ENCODE data around the gene SPOCK2. TPM values are rescaled to one million over a fixed set of nuclear protein-coding genes. Genes with fewer than 3 reads are reported as not detected.

Gene SPOCK2
- total RNA-seq, 1 experiment from 2014 or later = 1.1 TPM

GRCh38 chr10:72124989-72125388 lies 36.6 kb upstream of the SPOCK2 start:
- H2AFZ ChIP-seq (ENCODE audit: low read depth, low read length, poor library complexity, severe bottlenecking) = no peak overlapping the region
- intact Hi-C loops (cut with micrococcal nuclease) = no loop called here
- H3K27me3 ChIP-seq (ENCODE audit: insufficient read depth, low read length) = no peaks in the 10 kb centered on the region
- H3K27ac ChIP-seq (ENCODE audit: low read depth, low read length) = no peak overlapping the region
- TF ChIP-seq FOSL1 (IDR thresholded peaks at IDR 0.05; ENCODE audit: low read depth) (no peak), EZH2 (IDR thresholded peaks at IDR 0.05) (no peak), JUND (IDR thresholded peaks at IDR 0.05) (no peak), EZH2phosphoT487 (IDR thresholded peaks at IDR 0.05; ENCODE audit: borderline replicate concordance) (no peak), SIN3A (IDR thresholded peaks at IDR 0.05; ENCODE audit: low read depth) (no peak), SRF (IDR thresholded peaks at IDR 0.05; ENCODE audit: low read depth) (no peak), ATF3 (IDR thresholded peaks at IDR 0.05) (no peak), YY1 (IDR thresholded peaks at IDR 0.05; ENCODE audit: extremely low read depth, insufficient replicate concordance, low read depth, low read length) (no peak), EGR1 (IDR thresholded peaks at IDR 0.05; ENCODE audit: low read depth) (no peak), ZNF274 (IDR thresholded peaks at IDR 0.05; ENCODE audit: low read depth, low read length) (no peak)
- no peak overlapping the region for H3K4me3 ChIP-seq (replicated peaks in 1 of 2; ENCODE audit: low read depth in 1 of 2, low read length in 2 of 2)
- H3K36me3 ChIP-seq (ENCODE audit: control insufficient read depth in 1 of 2, insufficient read depth in 2 of 2, low read length in 2 of 2) = no peaks in the 10 kb centered on the region
- CTCF ChIA-PET = interaction anchor here (1.2 to 3.8 kb wide), 4 partner anchors 11 to 184 kb away, joined by 4 to 31 read pairs (median 6); no protein-coding TSS in a partner anchor
- DNase-seq (ENCODE audit: low read depth, low spot score) (no peak), ATAC-seq (no peak)
- H3K9me2 ChIP-seq (ENCODE audit: insufficient read depth) = no peaks in the 10 kb centered on the region
- RAD21 ChIA-PET (ENCODE audit: low non-redundant PET in 1 of 2, low total read pairs in 2 of 2, uncharacterized antibody in 2 of 2, unreplicated experiment in 2 of 2) = interaction anchor here (1.0 to 1.3 kb wide), 2 partner anchors 99 to 212 kb away, joined by 3 read pairs; no protein-coding TSS in a partner anchor
- H4K20me1 ChIP-seq (ENCODE audit: insufficient read depth) = no peaks in the 10 kb centered on the region
- H3K4me1 ChIP-seq (ENCODE audit: control insufficient read depth in 1 of 2, insufficient read depth in 2 of 2, low read length in 2 of 2) = no peaks in the 10 kb centered on the region
- POLR2A ChIA-PET = interaction anchor here (0.6 to 0.9 kb wide), 2 partner anchors 64 to 148 kb away, joined by 3 read pairs; partner anchors contain the start of gene DDIT4
- H3K9ac ChIP-seq (ENCODE audit: low read length) = no peak overlapping the region
- H3K4me2 ChIP-seq (ENCODE audit: low read length) = no peak overlapping the region
- H3K9me3 ChIP-seq (ENCODE audit: control insufficient read depth in 1 of 2, insufficient read depth in 1 of 2, low read depth in 1 of 2, low read length in 2 of 2) = no peaks in the 10 kb centered on the region
- no peaks in the 10 kb centered on the region for H3K79me2 ChIP-seq (ENCODE audit: insufficient read depth, low read length)
- BruUV-seq (replicated peaks) = no TSS peak

- Histone ChIP-seq H3K9ac (ENCODE audit: low read length) (no peak overlapping the region), H3K36me3 (ENCODE audit: control insufficient read depth in 1 of 2, insufficient read depth in 2 of 2, low read length in 2 of 2) (no peaks in the 10 kb centered on the region), H2AFZ (ENCODE audit: low read depth, low read length, poor library complexity, severe bottlenecking) (no peak overlapping the region), H3K9me2 (ENCODE audit: insufficient read depth) (no peaks in the 10 kb centered on the region), H3K27ac (ENCODE audit: low read depth, low read length) (no peak overlapping the region), H3K27me3 (ENCODE audit: insufficient read depth, low read length) (no peaks in the 10 kb centered on the region), H3K4me1 (ENCODE audit: control insufficient read depth in 1 of 2, insufficient read depth in 2 of 2, low read length in 2 of 2) (no peaks in the 10 kb centered on the region), H3K4me2 (ENCODE audit: low read length) (no peak overlapping the region), H3K79me2 (ENCODE audit: insufficient read depth, low read length) (no peaks in the 10 kb centered on the region), H3K4me3 (replicated peaks in 1 of 2; ENCODE audit: low read depth in 1 of 2, low read length in 2 of 2) (no peak overlapping the region), H3K9me3 (ENCODE audit: control insufficient read depth in 1 of 2, insufficient read depth in 1 of 2, low read depth in 1 of 2, low read length in 2 of 2) (no peaks in the 10 kb centered on the region), H4K20me1 (ENCODE audit: insufficient read depth) (no peaks in the 10 kb centered on the region)
- RAD21 ChIA-PET (ENCODE audit: low non-redundant PET in 1 of 2, low total read pairs in 2 of 2, uncharacterized antibody in 2 of 2, unreplicated experiment in 2 of 2) = interaction anchor here in 1 of 2 experiments (1.3 kb wide), 1 partner anchor 99 kb away, joined by 3 read pairs; no protein-coding TSS in a partner anchor
- BruUV-seq (replicated peaks) = no TSS peak
- CTCF ChIA-PET = interaction anchor here (0.6 to 1.2 kb wide), 2 partner anchors 10 to 78 kb away, joined by 3 to 4 read pairs; no protein-coding TSS in a partner anchor
- DNase-seq (ENCODE audit: low read depth, low spot score) (no peak), ATAC-seq (no peak)
- POLR2A ChIA-PET = interaction anchor here (0.6 to 0.9 kb wide), 2 partner anchors 65 to 149 kb away, joined by 3 read pairs; partner anchors contain the start of gene DDIT4
- TF ChIP-seq CTCF (IDR thresholded peaks at IDR 0.05 in 2 of 3, conservative IDR thresholded peaks at IDR 0.05 in 1 of 3; ENCODE audit: borderline replicate concordance in 1 of 3, insufficient read depth in 1 of 3, low read depth in 2 of 3, low read length in 2 of 3) = no peak
- TF ChIP-seq MAX (IDR thresholded peaks at IDR 0.05) = no peak
- no peak for TF ChIP-seq EZH2phosphoT487 (IDR thresholded peaks at IDR 0.05; ENCODE audit: borderline replicate concordance)
- intact Hi-C loops (cut with micrococcal nuclease) = no loop called here
Measured at GRCh38 chr10:72124381-72124780, 36.0 kb upstream of the SPOCK2 start.
